ENCODE measurements around the gene RALB.

Gene RALB

GRCh38 chr2:120271711-120272379, 19.2 kb downstream of the RALB start:
- Histone ChIP-seq H3K36me3 (ENCODE audit: insufficient read depth, low read length) (no peaks in the 10 kb centered on the region), H3K27ac (no peak overlapping the region), H3K9me3 (ENCODE audit: low read depth, low read length) (no peaks in the 10 kb centered on the region), H3K9ac (ENCODE audit: insufficient read length) (no peak overlapping the region), H3K4me3 (no peak overlapping the region)
- DNase-seq (ENCODE audit: low read depth, low spot score) = no peak
- TF ChIP-seq EZH2 (IDR thresholded peaks at IDR 0.05) (no peak), POLR2AphosphoS5 (IDR thresholded peaks at IDR 0.05; ENCODE audit: borderline replicate concordance, low read depth, low read length) (no peak), FOXP2 (optimal IDR thresholded peaks at IDR 0.05; ENCODE audit: control extremely low read depth, extremely low read length, insufficient read depth) (no peak)

GRCh38 chr2:120272763-120273481, 20.3 kb downstream of the RALB start:
- no peak overlapping the region for H3K4me3 ChIP-seq
- TF ChIP-seq FOXP2 (optimal IDR thresholded peaks at IDR 0.05; ENCODE audit: control extremely low read depth, extremely low read length, insufficient read depth) = no peak
- TF ChIP-seq POLR2AphosphoS5 (IDR thresholded peaks at IDR 0.05; ENCODE audit: borderline replicate concordance, low read depth, low read length) = no peak
- TF ChIP-seq EZH2 (IDR thresholded peaks at IDR 0.05) = no peak
- no peaks in the 10 kb centered on the region for H3K9me3 ChIP-seq (ENCODE audit: low read depth, low read length)
- no peak for DNase-seq (ENCODE audit: low read depth, low spot score)
- no peak overlapping the region for H3K9ac ChIP-seq (ENCODE audit: insufficient read length)
- H3K36me3 ChIP-seq (ENCODE audit: insufficient read depth, low read length) = no peaks in the 10 kb centered on the region
- no peak overlapping the region for H3K27ac ChIP-seq

- TF ChIP-seq EZH2 (IDR thresholded peaks at IDR 0.05) = no peak
- no peak for TF ChIP-seq FOXP2 (optimal IDR thresholded peaks at IDR 0.05; ENCODE audit: control extremely low read depth, extremely low read length, insufficient read depth)
- no peak for TF ChIP-seq POLR2AphosphoS5 (IDR thresholded peaks at IDR 0.05; ENCODE audit: borderline replicate concordance, low read depth, low read length)
- Histone ChIP-seq H3K36me3 (ENCODE audit: insufficient read depth, low read length) (no peaks in the 10 kb centered on the region), H3K9me3 (ENCODE audit: low read depth, low read length) (no peaks in the 10 kb centered on the region), H3K27ac (no peak overlapping the region), H3K9ac (ENCODE audit: insufficient read length) (no peak overlapping the region), H3K4me3 (no peak overlapping the region)
- DNase-seq (ENCODE audit: low read depth, low spot score) = no peak
Observed at GRCh38 chr2:120275617-120276400, 23.2 kb downstream of the RALB start.

- Histone ChIP-seq H3K9ac (ENCODE audit: insufficient read length) (no peak overlapping the region), H3K9me3 (ENCODE audit: low read depth, low read length) (no peaks in the 10 kb centered on the region), H3K36me3 (ENCODE audit: insufficient read depth, low read length) (no peaks in the 10 kb centered on the region), H3K27ac (no peak overlapping the region), H3K4me3 (no peak overlapping the region)
- DNase-seq (ENCODE audit: low read depth, low spot score) = no peak
- TF ChIP-seq EZH2 (IDR thresholded peaks at IDR 0.05) (no peak), FOXP2 (optimal IDR thresholded peaks at IDR 0.05; ENCODE audit: control extremely low read depth, extremely low read length, insufficient read depth) (no peak)
Observed at GRCh38 chr2:120277505-120278205, 25.0 kb downstream of the RALB start.

GRCh38 chr2:120278901-120279300, 26.2 kb downstream of the RALB start:
- TF ChIP-seq FOXP2 (optimal IDR thresholded peaks at IDR 0.05; ENCODE audit: control extremely low read depth, extremely low read length, insufficient read depth) (no peak), EZH2 (IDR thresholded peaks at IDR 0.05) (no peak), POLR2AphosphoS5 (IDR thresholded peaks at IDR 0.05; ENCODE audit: borderline replicate concordance, low read depth, low read length) (no peak)
- H3K9me3 ChIP-seq (ENCODE audit: low read depth, low read length) = no peaks in the 10 kb centered on the region
- no peak overlapping the region for H3K27ac ChIP-seq
- H3K9ac ChIP-seq (ENCODE audit: insufficient read length) = no peak overlapping the region
- no peaks in the 10 kb centered on the region for H3K36me3 ChIP-seq (ENCODE audit: insufficient read depth, low read length)
- no peak for DNase-seq (ENCODE audit: low read depth, low spot score)
- H3K4me3 ChIP-seq = no peak overlapping the region

GRCh38 chr2:120279708-120280107, 27.1 kb downstream of the RALB start:
- Histone ChIP-seq H3K36me3 (ENCODE audit: insufficient read depth, low read length) (no peaks in the 10 kb centered on the region), H3K4me3 (no peak overlapping the region), H3K9ac (ENCODE audit: insufficient read length) (no peak overlapping the region), H3K9me3 (ENCODE audit: low read depth, low read length) (no peaks in the 10 kb centered on the region), H3K27ac (no peak overlapping the region)
- no peak for DNase-seq (ENCODE audit: low read depth, low spot score)
- TF ChIP-seq POLR2AphosphoS5 (IDR thresholded peaks at IDR 0.05; ENCODE audit: borderline replicate concordance, low read depth, low read length) (no peak), FOXP2 (optimal IDR thresholded peaks at IDR 0.05; ENCODE audit: control extremely low read depth, extremely low read length, insufficient read depth) (no peak), EZH2 (IDR thresholded peaks at IDR 0.05) (no peak)

GRCh38 chr2:120283649-120284048, 31.0 kb downstream of the RALB start:
- no peak overlapping the region for H3K9ac ChIP-seq (ENCODE audit: insufficient read length)
- H3K9me3 ChIP-seq (ENCODE audit: low read depth, low read length) = no peaks in the 10 kb centered on the region
- no peaks in the 10 kb centered on the region for H3K36me3 ChIP-seq (ENCODE audit: insufficient read depth, low read length)
- no peak overlapping the region for H3K4me3 ChIP-seq
- no peak overlapping the region for H3K27ac ChIP-seq
- TF ChIP-seq FOXP2 (optimal IDR thresholded peaks at IDR 0.05; ENCODE audit: control extremely low read depth, extremely low read length, insufficient read depth) (no peak), EZH2 (IDR thresholded peaks at IDR 0.05) (no peak), POLR2AphosphoS5 (IDR thresholded peaks at IDR 0.05; ENCODE audit: borderline replicate concordance, low read depth, low read length) (no peak)
- no peak for DNase-seq (ENCODE audit: low read depth, low spot score)

- Histone ChIP-seq H3K27ac (no peak overlapping the region), H3K9me3 (ENCODE audit: low read depth, low read length) (no peaks in the 10 kb centered on the region), H3K9ac (ENCODE audit: insufficient read length) (no peak overlapping the region), H3K4me3 (no peak overlapping the region), H3K36me3 (ENCODE audit: insufficient read depth, low read length) (no peaks in the 10 kb centered on the region; the same call in 1 of the 2 replicates)
- no peak for DNase-seq (ENCODE audit: low read depth, low spot score)
- TF ChIP-seq POLR2AphosphoS5 (IDR thresholded peaks at IDR 0.05; ENCODE audit: borderline replicate concordance, low read depth, low read length) (no peak), EZH2 (IDR thresholded peaks at IDR 0.05) (no peak), FOXP2 (optimal IDR thresholded peaks at IDR 0.05; ENCODE audit: control extremely low read depth, extremely low read length, insufficient read depth) (no peak)
Observed at GRCh38 chr2:120285056-120285455, 32.4 kb downstream of the RALB start.

All from SK-N-MC (cell line).